PC-9 (cell line): Measurements from ENCODE around the gene INTS11. TPM values are rescaled to one million over a fixed set of nuclear protein-coding genes. Genes with fewer than 3 reads are reported as not detected.

ENCODE experiments used
- BruUV-seq: library from RNA; stranded (reverse); fragments of 400-500 nt; replicated peaks from 2 replicates; lab custom pipeline; 2021; lab: Mats Ljungman, UMichigan
- CTCF ChIA-PET: fragments of 300-600 bp; sonication (Branson Sonifier 250); formaldehyde crosslinking; loops from one replicate; lab custom pipeline; 2022; ENCODE audit warnings: antibody characterized with exemption; lab: Charles Lee
- POLR2A ChIA-PET: fragments of 300-600 bp; sonication (Branson Sonifier 250); formaldehyde crosslinking; loops from one replicate; lab custom pipeline; 2022; ENCODE audit warnings: antibody characterized with exemption; ENCODE audit not compliant: unreplicated experiment; lab: Charles Lee
- DNase-seq, 2 experiments: peaks; one replicate each; pipeline versions ENCODE4 v3.0.0 to v3.0.0-alpha.2; 2015 to 2022; ENCODE audit warnings: mixed read lengths in 1 of 2
- H2AFZ ChIP-seq: fragments of 200-600 bp; sonication (generic); 2 replicates; pipeline ENCODE4 v1.8.1; 2017; ENCODE audit warnings: antibody characterized with exemption
- H3F3A ChIP-seq: fragments of 200-600 bp; sonication (generic); 2 replicates; pipeline ENCODE4 v1.8.1; 2017; ENCODE audit warnings: antibody characterized with exemption, mild to moderate bottlenecking, low read depth; ENCODE audit not compliant: insufficient read depth
- H3K27ac ChIP-seq: fragments of 200-600 bp; sonication (generic); 2 replicates; pipeline ENCODE4 v1.6.1; 2016; ENCODE audit warnings: mixed run types
- H3K27me3 ChIP-seq: fragments of 200-600 bp; sonication (generic); 2 replicates; pipeline ENCODE4 v1.6.1; 2016; ENCODE audit warnings: low read depth, mixed run types; ENCODE audit not compliant: insufficient read depth
- H3K36me3 ChIP-seq: fragments of 200-600 bp; sonication (generic); 2 replicates; pipeline ENCODE4 v1.6.1; 2016; ENCODE audit warnings: low read depth, mixed run types
- H3K4me1 ChIP-seq: fragments of 200-600 bp; sonication (generic); replicated peaks from 2 replicates; pipeline ENCODE4 v1.6.1; 2016; ENCODE audit warnings: mixed run types; ENCODE audit not compliant: insufficient read depth
- H3K4me2 ChIP-seq: fragments of 200-600 bp; sonication (generic); 2 replicates; pipeline ENCODE4 v1.6.1; 2017; ENCODE audit warnings: mixed run types
- H3K4me3 ChIP-seq: fragments of 200-600 bp; sonication (generic); 2 replicates; pipeline ENCODE4 v1.6.1; 2016; ENCODE audit warnings: mixed run types
- H3K79me2 ChIP-seq: fragments of 200-600 bp; sonication (generic); 2 replicates; pipeline ENCODE4 v1.6.1; 2017; ENCODE audit warnings: low read depth, mixed run types
- H3K9me2 ChIP-seq: fragments of 200-600 bp; sonication (generic); 2 replicates; pipeline ENCODE4 v1.8.1; 2017; ENCODE audit warnings: mild to moderate bottlenecking; ENCODE audit not compliant: insufficient read depth
- H3K9me3 ChIP-seq: fragments of 200-600 bp; sonication (generic); 2 replicates; pipeline ENCODE4 v1.8.1; 2016; ENCODE audit warnings: low read depth; ENCODE audit not compliant: insufficient read depth
- H4K20me1 ChIP-seq: fragments of 200-600 bp; sonication (generic); 2 replicates; pipeline ENCODE4 v1.8.1; 2017; ENCODE audit not compliant: insufficient read depth
- CTCF ChIP-seq: fragments of 200-600 bp; sonication (generic); conservative IDR thresholded peaks from 2 replicates; pipeline ENCODE4 v1.6.1; 2017; ENCODE audit warnings: mixed run types, antibody characterized with exemption, mild to moderate bottlenecking, moderate library complexity
- EZH2 ChIP-seq: fragments of 200-600 bp; sonication (generic); IDR thresholded peaks from 2 replicates; pipeline ENCODE4 v1.8.0; 2017; ENCODE audit warnings: antibody characterized with exemption, low read depth
- intact Hi-C: fragments of 100-400 bp; cut with micrococcal nuclease; formaldehyde crosslinking; loops from one replicate; pipeline ENCODE4 v1.10.0; 2022; ENCODE audit not compliant: unreplicated experiment
- total RNA-seq: library from RNA; stranded (reverse); gene quantifications from 2 replicates; pipeline ENCODE4 v1.2.3, GENCODE V29; 2021

The INTS11 gene
- total RNA-seq, 1 experiment from 2014 or later: 130 TPM

- intact Hi-C loops: no loop called here
- Histone ChIP-seq H3K27me3 (no peaks in the 10 kb centered on the region), H3K9me2 (no peaks in the 10 kb centered on the region), H2AFZ (no peak overlapping the region), H3K27ac (no peak overlapping the region), H3K79me2 (peaks cover 29% of the 10 kb centered on the region; the same call in 1 of the 2 replicates), H3K4me1 (peaks cover 16% of the 10 kb centered on the region; the same call in 1 of the 2 replicates), H3F3A (peaks cover 24% of the 10 kb centered on the region; the same call in 1 of the 2 replicates), H3K4me3 (no peak overlapping the region), H3K9me3 (no peaks in the 10 kb centered on the region), H4K20me1 (peaks cover 37% of the 10 kb centered on the region), H3K4me2 (no peak overlapping the region), H3K36me3 (0 out of 2 replicates have a peak, but pooled peaks cover 5% of the 10 kb centered on the region)
- POLR2A ChIA-PET: no interaction called here
- no peak for TF ChIP-seq CTCF
- TF ChIP-seq EZH2: no peak
- CTCF ChIA-PET: no interaction called here
- BruUV-seq: no TSS peak
- DNase-seq: no peak
Observed at GRCh38 chr1:1311107-1312104, 13.1 kb downstream of the INTS11 start.

GRCh38 chr1:1310476-1311053, 13.9 kb downstream of the INTS11 start:
- ChIA-PET POLR2A (no interaction called here), CTCF (no interaction called here)
- Histone ChIP-seq H3F3A (peaks cover 26% of the 10 kb centered on the region; the same call in 1 of the 2 replicates), H2AFZ (no peak overlapping the region), H4K20me1 (peaks cover 31% of the 10 kb centered on the region), H3K4me2 (no peak overlapping the region), H3K27ac (no peak overlapping the region), H3K36me3 (no peaks in the 10 kb centered on the region), H3K79me2 (peaks cover 29% of the 10 kb centered on the region; the same call in 1 of the 2 replicates), H3K4me3 (no peak overlapping the region), H3K4me1 (peaks cover 25% of the 10 kb centered on the region), H3K9me3 (no peaks in the 10 kb centered on the region), H3K27me3 (no peaks in the 10 kb centered on the region), H3K9me2 (no peaks in the 10 kb centered on the region)
- TF ChIP-seq CTCF (no peak), EZH2 (no peak)
- BruUV-seq: no TSS peak
- no peak for DNase-seq
- intact Hi-C loops: no loop called here

GRCh38 chr1:1310109-1310385, 14.4 kb downstream of the INTS11 start:
- H3K79me2 ChIP-seq: peaks cover 27% of the 10 kb centered on the region; the same call in 1 of the 2 replicates

More at GRCh38 chr1:1310109-1310385, 14.4 kb downstream of the INTS11 start:
- POLR2A ChIA-PET: no interaction called here
- Histone ChIP-seq H3F3A (peaks cover 29% of the 10 kb centered on the region; the same call in 1 of the 2 replicates), H4K20me1 (peaks cover 31% of the 10 kb centered on the region), H3K9me2 (no peaks in the 10 kb centered on the region), H3K9me3 (no peaks in the 10 kb centered on the region), H3K4me2 (peak overlapping the region; percentile 89), H3K4me3 (peak overlapping the region; percentile 81; the same call in 1 of the 2 replicates), H3K27ac (no peak overlapping the region), H3K27me3 (no peaks in the 10 kb centered on the region), H3K4me1 (peaks cover 30% of the 10 kb centered on the region), H2AFZ (no peak overlapping the region), H3K36me3 (no peaks in the 10 kb centered on the region)
- no peak for DNase-seq
- CTCF ChIA-PET: no interaction called here
- no TSS peak for BruUV-seq
- intact Hi-C loops: no loop called here
- TF ChIP-seq EZH2: no peak
- TF ChIP-seq CTCF: no peak
